Coronary artery (tissue), 2 donors: ENCODE results near the gene SRSF9.
A peak's percentile ranks its signal among the peaks of the same experiment; 100 is the strongest.

ENCODE experiments used
- DNase-seq: peaks from one replicate; pipeline ENCODE4 v3.0.0-alpha.2; 2017; ENCODE audit warnings: low spot score
- H3K27ac ChIP-seq, 2 donors: fragments of 200-600 bp; sonication (generic); one replicate each; pipeline ENCODE4 v1.5.1; 2016 to 2019
- H3K4me3 ChIP-seq: fragments of 200-600 bp; sonication (generic); 2 replicates; pipeline ENCODE4 v1.5.1; 2016; ENCODE audit warnings: mild to moderate bottlenecking, moderate library complexity
- CTCF ChIP-seq: fragments of 200-600 bp; sonication (generic); IDR thresholded peaks from one replicate; pipeline ENCODE4 v1.5.1; 2019; ENCODE audit warnings: antibody characterized with exemption

Gene SRSF9

GRCh38 chr12:120437735-120438494 is 31.6 kb downstream of the SRSF9 start, which contains the start of gene COX6A1:
TSS of gene COX6A1 (plus strand) at chr12:120438113. CDS start at chr12:120438127, 14 bp downstream.
- no peak for TF ChIP-seq CTCF
- H3K4me3 ChIP-seq = peak within 1 kb of the TSS; percentile 82
- peak within 1 kb of the TSS; percentile 76 to 88 for H3K27ac ChIP-seq
- peak; percentile 92 for DNase-seq

GRCh38 chr12:120432772-120433525 is 36.6 kb downstream of the SRSF9 start:
- no peak for TF ChIP-seq CTCF
- DNase-seq = no peak
- Histone ChIP-seq H3K4me3 (no peak overlapping the region), H3K27ac (no peak overlapping the region)

GRCh38 chr12:120429368-120429767 is 40.2 kb downstream of the SRSF9 start:
- no peak for DNase-seq
- Histone ChIP-seq H3K27ac (no peak overlapping the region), H3K4me3 (no peak overlapping the region)
- no peak for TF ChIP-seq CTCF

GRCh38 chr12:120428597-120429229 is 40.8 kb downstream of the SRSF9 start:
- no peak overlapping the region for H3K27ac ChIP-seq
- no peak for TF ChIP-seq CTCF
- no peak overlapping the region for H3K4me3 ChIP-seq
- DNase-seq = no peak

- TF ChIP-seq CTCF = no peak
- DNase-seq = no peak
- no peak overlapping the region for H3K27ac ChIP-seq
- H3K4me3 ChIP-seq = no peak overlapping the region
Observed at GRCh38 chr12:120425797-120426196, 43.8 kb downstream of the SRSF9 start.

GRCh38 chr12:120422892-120423456 is 46.6 kb downstream of the SRSF9 start:
- H3K27ac ChIP-seq = no peak overlapping the region
- no peak for TF ChIP-seq CTCF
- no peak overlapping the region for H3K4me3 ChIP-seq
- no peak for DNase-seq
